ENCODE data around the gene SLC39A11.

DNA sequence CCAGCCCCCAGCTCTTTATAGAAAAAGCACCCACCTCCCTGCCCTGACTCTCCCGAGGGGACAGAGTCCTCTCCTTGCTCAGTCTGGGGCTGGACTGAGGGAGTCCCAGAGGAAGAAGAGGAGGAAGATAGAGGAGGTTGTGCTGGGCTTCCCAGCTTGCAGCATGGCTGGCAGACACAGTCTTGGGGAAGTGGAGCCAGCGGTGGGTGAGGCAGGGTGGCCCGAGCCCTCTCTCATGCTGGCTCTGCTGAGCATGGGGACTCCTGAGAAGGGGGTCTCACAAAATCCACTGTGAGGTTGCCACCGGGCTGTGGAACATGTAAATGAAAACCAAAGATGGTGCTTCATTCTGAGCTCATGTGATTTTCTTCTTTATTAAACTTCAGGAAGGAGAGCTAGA lies 398.5 kb downstream of the SLC39A11 start:
- TF ChIP-seq EZH2 (IDR thresholded peaks at IDR 0.05; ENCODE audit: low read depth) = no peak
- TF ChIP-seq, protein P1, sequence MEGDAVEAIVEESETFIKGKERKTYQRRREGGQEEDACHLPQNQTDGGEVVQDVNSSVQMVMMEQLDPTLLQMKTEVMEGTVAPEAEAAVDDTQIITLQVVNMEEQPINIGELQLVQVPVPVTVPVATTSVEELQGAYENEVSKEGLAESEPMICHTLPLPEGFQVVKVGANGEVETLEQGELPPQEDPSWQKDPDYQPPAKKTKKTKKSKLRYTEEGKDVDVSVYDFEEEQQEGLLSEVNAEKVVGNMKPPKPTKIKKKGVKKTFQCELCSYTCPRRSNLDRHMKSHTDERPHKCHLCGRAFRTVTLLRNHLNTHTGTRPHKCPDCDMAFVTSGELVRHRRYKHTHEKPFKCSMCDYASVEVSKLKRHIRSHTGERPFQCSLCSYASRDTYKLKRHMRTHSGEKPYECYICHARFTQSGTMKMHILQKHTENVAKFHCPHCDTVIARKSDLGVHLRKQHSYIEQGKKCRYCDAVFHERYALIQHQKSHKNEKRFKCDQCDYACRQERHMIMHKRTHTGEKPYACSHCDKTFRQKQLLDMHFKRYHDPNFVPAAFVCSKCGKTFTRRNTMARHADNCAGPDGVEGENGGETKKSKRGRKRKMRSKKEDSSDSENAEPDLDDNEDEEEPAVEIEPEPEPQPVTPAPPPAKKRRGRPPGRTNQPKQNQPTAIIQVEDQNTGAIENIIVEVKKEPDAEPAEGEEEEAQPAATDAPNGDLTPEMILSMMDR (conservative IDR thresholded peaks at IDR 0.05) = no peak

Measured in PC-9 (cell line).